Liver (tissue), 9 donors: ENCODE data around the gene RING1. TPM values are rescaled to one million over a fixed set of nuclear protein-coding genes. Genes with fewer than 3 reads are reported as not detected.

ENCODE experiments used
- DNase-seq: peaks from one replicate; pipeline ENCODE4 v3.0.0-alpha.2; 2017; ENCODE audit warnings: low spot score
- H3K27ac ChIP-seq, 2 donors: one replicate each; pipeline ENCODE4 v1.7.0; 2013; ENCODE audit warnings: inconsistent platforms in 2 of 2, low read length in 2 of 2, control low read depth in 1 of 2, low read depth in 1 of 2, mild to moderate bottlenecking in 1 of 2
- H3K27me3 ChIP-seq, 4 donors: one replicate each; pipeline versions ENCODE4 v1.6.1 to v1.7.0; 2013; ENCODE audit warnings: low read length in 3 of 4, inconsistent platforms in 1 of 4, mild to moderate bottlenecking in 1 of 4, moderate library complexity in 1 of 4; ENCODE audit not compliant: control insufficient read depth in 4 of 4, insufficient read depth in 4 of 4
- H3K36me3 ChIP-seq, 4 donors: one replicate each; pipeline versions ENCODE4 v1.6.1 to v1.7.0; 2013; ENCODE audit warnings: low read length in 3 of 4, mild to moderate bottlenecking in 3 of 4, low read depth in 1 of 4, moderate library complexity in 1 of 4; ENCODE audit not compliant: control insufficient read depth in 4 of 4, insufficient read depth in 3 of 4
- H3K4me1 ChIP-seq, 4 donors: one replicate each; pipeline versions ENCODE4 v1.6.1 to v1.7.0; 2013; ENCODE audit warnings: low read length in 3 of 4, mild to moderate bottlenecking in 3 of 4, moderate library complexity in 1 of 4; ENCODE audit not compliant: control insufficient read depth in 4 of 4, insufficient read depth in 4 of 4
- H3K4me3 ChIP-seq, 3 donors: one replicate each; pipeline versions ENCODE4 v1.6.1 to v1.7.0; 2013; ENCODE audit warnings: low read length in 3 of 3, control low read depth in 1 of 3, low read depth in 1 of 3, mild to moderate bottlenecking in 1 of 3
- H3K9ac ChIP-seq, 2 donors: one replicate each; pipeline ENCODE4 v1.7.0; 2013; ENCODE audit warnings: low read length in 2 of 2, mild to moderate bottlenecking in 2 of 2, moderate library complexity in 2 of 2, control low read depth in 1 of 2, low read depth in 1 of 2
- H3K9me3 ChIP-seq, 4 donors: one replicate each; pipeline versions ENCODE4 v1.6.1 to v1.7.0; 2013; ENCODE audit warnings: low read length in 3 of 4; ENCODE audit not compliant: control insufficient read depth in 4 of 4
- ATF3 ChIP-seq: IDR thresholded peaks from 2 replicates; pipeline ENCODE4 v1.6.1; 2016; ENCODE audit warnings: antibody characterized with exemption
- CTCF ChIP-seq: fragments of 150-350 bp; IDR thresholded peaks from 2 replicates; pipeline ENCODE4 v1.5.1; 2017; ENCODE audit warnings: improper control_type of control experiment, low read depth, low read length; ENCODE audit not compliant: missing input control
- EGR1 ChIP-seq, 2 donors: IDR thresholded peaks; 2 replicates each; pipeline ENCODE4 v1.6.1; 2016 to 2018; ENCODE audit warnings: antibody characterized with exemption in 2 of 2, low read depth in 2 of 2
- FOXA1 ChIP-seq: IDR thresholded peaks from 2 replicates; pipeline ENCODE4 v1.6.1; 2016; ENCODE audit warnings: antibody characterized with exemption
- FOXA2 ChIP-seq: IDR thresholded peaks from 2 replicates; pipeline ENCODE4 v1.6.1; 2016; ENCODE audit warnings: antibody characterized with exemption
- GABPA ChIP-seq, 2 donors: IDR thresholded peaks in 1 of 2; conservative IDR thresholded peaks in 1 of 2; 2 replicates each; pipeline ENCODE4 v1.6.1; 2016; ENCODE audit warnings: antibody characterized with exemption in 2 of 2, mild to moderate bottlenecking in 1 of 2, moderate library complexity in 1 of 2
- HNF4A ChIP-seq, 2 donors: conservative IDR thresholded peaks; 2 replicates each; pipeline ENCODE4 v1.6.1; 2016; ENCODE audit warnings: antibody characterized with exemption in 2 of 2, mild to moderate bottlenecking in 2 of 2
- HNF4G ChIP-seq: IDR thresholded peaks from 2 replicates; pipeline ENCODE4 v1.6.1; 2016; ENCODE audit warnings: antibody characterized with exemption
- JUND ChIP-seq, 2 donors: IDR thresholded peaks; 2 replicates each; pipeline ENCODE4 v1.6.1; 2016; ENCODE audit warnings: antibody characterized with exemption in 2 of 2
- MAX ChIP-seq: IDR thresholded peaks from 2 replicates; pipeline ENCODE4 v1.6.1; 2016; ENCODE audit warnings: antibody characterized with exemption
- NR2F2 ChIP-seq: IDR thresholded peaks from 2 replicates; pipeline ENCODE4 v1.6.1; 2016; ENCODE audit warnings: antibody characterized with exemption
- RAD21 ChIP-seq, 2 donors: IDR thresholded peaks; 2 replicates each; pipeline ENCODE4 v1.6.1; 2016; ENCODE audit warnings: antibody characterized with exemption in 2 of 2, mild to moderate bottlenecking in 2 of 2
- REST ChIP-seq: IDR thresholded peaks from 2 replicates; pipeline ENCODE4 v1.6.1; 2016; ENCODE audit warnings: antibody characterized with exemption, mild to moderate bottlenecking
- RXRA ChIP-seq, 2 donors: IDR thresholded peaks; 2 replicates each; pipeline ENCODE4 v1.6.1; 2017 to 2018; ENCODE audit warnings: antibody characterized with exemption in 2 of 2, mild to moderate bottlenecking in 1 of 2
- SP1 ChIP-seq: IDR thresholded peaks from 2 replicates; pipeline ENCODE4 v1.6.1; 2018; ENCODE audit warnings: antibody characterized with exemption, mild to moderate bottlenecking
- TAF1 ChIP-seq: conservative IDR thresholded peaks from 2 replicates; pipeline ENCODE4 v1.6.1; 2016; ENCODE audit warnings: antibody characterized with exemption, mild to moderate bottlenecking
- YY1 ChIP-seq: IDR thresholded peaks from 2 replicates; pipeline ENCODE4 v1.6.1; 2016; ENCODE audit warnings: antibody characterized with exemption, mild to moderate bottlenecking
- WGBS: extraction: QIAGEN DNeasy Blood & Tissue Kit; methylation state at CpG from one replicate; pipeline ENCODE4 v1.1.7; 2013; 5-methylcytosine and 5-hydroxymethylcytosine counted together
- polyA plus RNA-seq, 2 donors: library from polyadenylated mRNA; stranded (reverse) in 1 of 2; unstranded in 1 of 2; fragments of 200-250 nt in 1 of 2; fragments of >200 nt in 1 of 2; fragmentation: Nextera tagmentation in 1 of 2; extraction: Ambion mirVana in 1 of 2; gene quantifications; one replicate each; pipeline versions ENCODE4 v1.2.1 to v1.2.3, GENCODE V29; 2013 to 2015
- total RNA-seq, 2 donors: library from RNA; depleted of rRNA; stranded (reverse); fragments of >200 nt; gene quantifications; one replicate each; pipeline ENCODE4 v1.2.3, GENCODE V29; 2014
- donor health status: healthy.
- donor health status: healthy.
- donor health status: healthy.
- donor health status: healthy.
- donor health status: healthy.

Gene RING1
- total and polyA plus RNA-seq, 4 donors, result 4.4 to 19.7 (median 14.9) TPM

GRCh38 chr6:33193619-33194018 lies 14.7 kb upstream of the RING1 start:
- H3K27ac ChIP-seq, result no peak overlapping the region
- H3K27me3 ChIP-seq, result no peaks in the 10 kb centered on the region
- TF ChIP-seq EGR1 (IDR thresholded peaks at IDR 0.05; ENCODE audit: low read depth in 2 of 2), result no peak
- no peak for TF ChIP-seq HNF4G
- TF ChIP-seq TAF1, result no peak
- no peak for TF ChIP-seq JUND (IDR thresholded peaks at IDR 0.05)
- TF ChIP-seq ATF3, result no peak
- no peak for TF ChIP-seq FOXA2
- no peak for TF ChIP-seq GABPA (IDR thresholded peaks at IDR 0.05 in 1 of 2, conservative IDR thresholded peaks at IDR 0.05 in 1 of 2)
- TF ChIP-seq FOXA1, result no peak
- TF ChIP-seq MAX, result no peak
- TF ChIP-seq CTCF, result no peak
- TF ChIP-seq NR2F2, result no peak
- TF ChIP-seq SP1, result no peak
- TF ChIP-seq HNF4A (conservative IDR thresholded peaks at IDR 0.05), result no peak
- TF ChIP-seq RXRA (IDR thresholded peaks at IDR 0.05), result no peak
- no peak for TF ChIP-seq YY1
- no peak for TF ChIP-seq REST
- TF ChIP-seq RAD21 (IDR thresholded peaks at IDR 0.05), result no peak
- DNase-seq, result no peak
- no peaks in the 10 kb centered on the region for H3K9me3 ChIP-seq
- 76% methylated on average over 6 of the region's 6 CpGs for WGBS
- peaks cover 0 to 31% (median 24%) of the 10 kb centered on the region in 4 donors for H3K36me3 ChIP-seq
- no peak overlapping the region for H3K4me3 ChIP-seq
- H3K4me1 ChIP-seq, result peaks cover 5 to 40% (median 28%) of the 10 kb centered on the region in 4 donors
- no peak overlapping the region for H3K9ac ChIP-seq

GRCh38 chr6:33194431-33194979 lies 13.8 kb upstream of the RING1 start:
- Histone ChIP-seq H3K9ac (no peak overlapping the region), H3K36me3 (peaks cover 0 to 31% (median 24%) of the 10 kb centered on the region in 4 donors), H3K27me3 (no peaks in the 10 kb centered on the region), H3K9me3 (no peaks in the 10 kb centered on the region), H3K4me1 (peaks cover 5 to 49% (median 35%) of the 10 kb centered on the region in 4 donors), H3K27ac (no peak overlapping the region), H3K4me3 (no peak overlapping the region)
- WGBS, result 89% methylated on average over 8 of the region's 8 CpGs
- no peak for TF ChIP-seq ATF3
- no peak for TF ChIP-seq EGR1 (IDR thresholded peaks at IDR 0.05; ENCODE audit: low read depth in 2 of 2)
- TF ChIP-seq GABPA (IDR thresholded peaks at IDR 0.05 in 1 of 2, conservative IDR thresholded peaks at IDR 0.05 in 1 of 2), result no peak
- no peak for TF ChIP-seq HNF4A (conservative IDR thresholded peaks at IDR 0.05)
- TF ChIP-seq JUND (IDR thresholded peaks at IDR 0.05), result no peak
- TF ChIP-seq NR2F2, result no peak
- no peak for TF ChIP-seq RXRA (IDR thresholded peaks at IDR 0.05)
- DNase-seq, result no peak
